ENCODE results near the gene DHX34.
"Not testable (repeated sequence)": the region's sequence is repeated elsewhere in the genome, so short reads cannot be mapped to it uniquely, and the experiment has no call there.

DHX34 gene

GRCh38 chr19:47324502-47324901, 24.6 kb upstream of the DHX34 start:
- DNase-seq, result no peak

DNA sequence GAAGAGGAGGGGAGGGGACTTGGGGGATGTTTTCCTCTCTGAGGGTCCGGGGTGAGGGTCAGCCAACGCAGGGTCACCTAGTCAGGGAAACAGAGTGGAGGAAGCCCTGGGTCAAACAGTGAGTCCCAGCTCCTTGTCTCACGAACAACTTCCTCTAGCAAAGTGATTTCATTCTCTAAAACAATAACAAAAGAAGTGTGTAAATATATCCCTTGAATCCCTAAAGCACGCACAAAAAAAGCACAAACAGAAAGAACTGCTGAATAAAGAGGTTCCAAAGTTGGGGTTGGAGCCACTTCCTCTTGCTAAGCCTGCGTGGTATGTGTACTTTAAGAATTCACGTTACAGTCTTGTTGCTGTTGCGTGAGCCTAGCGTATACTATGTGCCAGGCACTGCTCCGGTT, 18.6 kb upstream of the DHX34 start:
- DNase-seq, result no peak

- DNase-seq, result no peak
Observed at GRCh38 chr19:47331490-47331889, 17.6 kb upstream of the DHX34 start.

DNA sequence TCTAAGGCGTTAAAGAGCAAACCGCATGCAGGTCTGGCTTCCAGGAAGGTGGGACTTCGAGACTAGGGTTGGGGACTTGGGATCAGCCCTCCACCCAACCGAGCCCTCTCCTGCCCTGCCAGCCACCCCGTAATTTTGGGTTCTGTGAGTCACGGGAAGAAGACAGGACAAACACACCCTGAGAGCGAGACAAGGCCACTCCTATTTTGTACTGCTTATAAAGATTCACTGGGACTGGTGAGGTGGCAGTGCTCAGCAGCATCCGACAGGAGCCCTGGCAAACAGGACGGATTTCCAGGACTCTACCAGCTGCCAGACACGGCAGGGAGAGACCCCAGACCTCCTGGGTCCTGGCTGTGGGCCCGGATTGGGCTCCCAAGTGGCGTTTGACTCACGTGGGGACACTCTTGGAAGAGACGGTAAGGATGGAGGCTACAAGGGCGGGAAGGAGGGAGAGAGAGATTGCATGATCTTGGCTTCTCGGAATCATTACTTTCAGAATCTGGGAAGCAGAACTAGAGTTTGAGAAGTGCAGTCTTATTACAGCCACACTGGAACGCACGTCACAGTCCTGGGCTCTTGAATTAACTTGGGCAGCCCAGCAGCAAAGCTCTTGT, 17.1 kb upstream of the DHX34 start, which contains the start of gene C5AR2:
C5AR2 (plus strand) TSS at position 245 of the 617 bp plus-strand sequence. CDS start 8,625 bp downstream, outside the sequence.
- no peak for DNase-seq

GRCh38 chr19:47336765-47337718, 12.1 kb upstream of the DHX34 start:
- not testable (repeated sequence) for DNase-seq

DNA sequence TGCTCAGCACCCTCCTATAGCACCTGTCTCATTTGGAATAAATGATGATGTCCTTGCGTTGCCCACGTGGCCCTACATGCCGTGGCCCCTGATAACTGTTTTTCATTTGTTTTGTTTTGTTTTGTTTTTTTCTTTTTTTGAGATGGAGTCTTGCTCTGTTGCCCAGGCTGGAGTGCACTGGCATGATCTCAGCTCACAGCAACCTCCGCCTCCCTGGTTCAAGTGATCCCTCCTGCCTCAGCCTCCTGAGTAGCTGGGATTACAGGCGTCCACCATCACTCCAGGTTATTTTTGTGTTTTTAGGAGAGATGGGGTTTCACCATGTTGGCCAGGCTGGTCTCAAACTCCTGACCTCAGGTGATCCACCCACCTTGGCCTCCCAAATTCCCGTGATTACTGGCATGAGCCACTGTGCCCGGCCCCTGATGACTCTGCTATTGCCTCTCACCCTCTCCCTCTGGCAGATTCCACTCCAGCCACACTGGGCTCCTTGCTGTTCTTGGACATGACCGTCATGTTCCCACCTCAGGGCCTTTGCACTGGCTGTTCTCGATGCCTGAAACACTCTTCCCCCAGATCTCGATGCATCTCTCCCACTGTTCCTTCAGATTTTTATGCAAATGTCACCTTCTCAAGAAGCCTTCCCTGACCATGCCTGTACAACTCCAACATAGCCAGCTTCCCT, 9.8 kb upstream of the DHX34 start:
- DNase-seq, result no peak

DNA sequence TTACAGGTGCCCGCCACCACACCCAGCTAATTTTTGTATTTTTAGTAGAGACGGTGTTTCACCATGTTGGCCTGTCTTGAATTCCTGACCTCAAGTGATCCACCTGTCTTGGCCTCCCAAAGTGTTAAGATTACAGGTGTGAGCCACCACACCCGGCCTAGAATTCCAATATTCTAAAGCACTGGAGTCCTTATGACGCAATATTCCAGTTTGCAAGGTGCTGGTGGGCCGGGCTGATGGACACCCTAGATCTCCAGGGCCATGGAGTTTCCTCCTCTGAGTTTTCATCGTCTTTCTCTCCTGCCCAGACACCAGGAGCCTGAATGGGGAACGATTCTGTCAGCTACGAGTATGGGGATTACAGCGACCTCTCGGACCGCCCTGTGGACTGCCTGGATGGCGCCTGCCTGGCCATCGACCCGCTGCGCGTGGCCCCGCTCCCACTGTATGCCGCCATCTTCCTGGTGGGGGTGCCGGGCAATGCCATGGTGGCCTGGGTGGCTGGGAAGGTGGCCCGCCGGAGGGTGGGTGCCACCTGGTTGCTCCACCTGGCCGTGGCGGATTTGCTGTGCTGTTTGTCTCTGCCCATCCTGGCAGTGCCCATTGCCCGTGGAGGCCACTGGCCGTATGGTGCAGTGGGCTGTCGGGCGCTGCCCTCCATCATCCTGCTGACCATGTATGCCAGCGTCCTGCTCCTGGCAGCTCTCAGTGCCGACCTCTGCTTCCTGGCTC, 8.5 kb upstream of the DHX34 start:
- no peak for DNase-seq

DNA sequence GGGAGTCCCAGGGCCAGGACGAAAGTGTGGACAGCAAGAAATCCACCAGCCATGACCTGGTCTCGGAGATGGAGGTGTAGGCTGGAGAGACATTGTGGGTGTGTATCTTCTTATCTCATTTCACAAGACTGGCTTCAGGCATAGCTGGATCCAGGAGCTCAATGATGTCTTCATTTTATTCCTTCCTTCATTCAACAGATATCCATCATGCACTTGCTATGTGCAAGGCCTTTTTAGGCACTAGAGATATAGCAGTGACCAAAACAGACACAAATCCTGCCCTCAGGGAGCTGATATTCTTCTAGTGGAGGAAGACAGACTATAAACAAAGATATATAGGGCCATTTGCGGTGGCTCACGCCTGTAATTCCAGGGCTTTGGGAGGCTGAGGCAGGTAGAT, 7.4 kb upstream of the DHX34 start:
- no peak for DNase-seq

GRCh38 chr19:47343194-47343802, 5.8 kb upstream of the DHX34 start:
- DNase-seq, result no peak

- no peak for DNase-seq
Observed at GRCh38 chr19:47344425-47344824, 4.7 kb upstream of the DHX34 start.

- not testable (repeated sequence) for DNase-seq
Observed at GRCh38 chr19:47346024-47346423, 3.1 kb upstream of the DHX34 start.

GRCh38 chr19:47350630-47351029, 1.5 kb downstream of the DHX34 start:
- DNase-seq, result no peak

GRCh38 chr19:47351548-47351947, 2.4 kb downstream of the DHX34 start:
- DNase-seq, result no peak

- DNase-seq, result no peak
Observed at GRCh38 chr19:47352095-47352494, 3.0 kb downstream of the DHX34 start.

DNA sequence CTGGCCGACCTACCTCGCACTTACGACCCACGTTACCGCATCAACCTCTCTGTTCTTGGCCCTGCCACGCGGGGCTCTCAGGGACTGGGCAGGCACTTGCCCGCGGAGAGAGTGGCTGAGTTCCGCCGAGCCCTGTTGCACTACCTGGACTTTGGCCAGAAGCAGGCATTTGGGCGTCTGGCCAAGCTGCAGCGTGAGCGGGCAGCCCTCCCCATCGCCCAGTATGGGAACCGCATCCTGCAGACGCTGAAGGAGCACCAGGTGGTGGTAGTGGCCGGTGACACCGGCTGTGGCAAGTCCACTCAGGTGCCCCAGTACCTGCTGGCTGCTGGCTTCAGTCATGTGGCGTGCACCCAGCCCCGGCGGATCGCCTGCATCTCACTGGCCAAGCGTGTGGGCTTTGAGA, 4.2 kb downstream of the DHX34 start:
- no peak for DNase-seq

- no peak for DNase-seq
Observed at GRCh38 chr19:47356900-47357299, 7.8 kb downstream of the DHX34 start.

DNA sequence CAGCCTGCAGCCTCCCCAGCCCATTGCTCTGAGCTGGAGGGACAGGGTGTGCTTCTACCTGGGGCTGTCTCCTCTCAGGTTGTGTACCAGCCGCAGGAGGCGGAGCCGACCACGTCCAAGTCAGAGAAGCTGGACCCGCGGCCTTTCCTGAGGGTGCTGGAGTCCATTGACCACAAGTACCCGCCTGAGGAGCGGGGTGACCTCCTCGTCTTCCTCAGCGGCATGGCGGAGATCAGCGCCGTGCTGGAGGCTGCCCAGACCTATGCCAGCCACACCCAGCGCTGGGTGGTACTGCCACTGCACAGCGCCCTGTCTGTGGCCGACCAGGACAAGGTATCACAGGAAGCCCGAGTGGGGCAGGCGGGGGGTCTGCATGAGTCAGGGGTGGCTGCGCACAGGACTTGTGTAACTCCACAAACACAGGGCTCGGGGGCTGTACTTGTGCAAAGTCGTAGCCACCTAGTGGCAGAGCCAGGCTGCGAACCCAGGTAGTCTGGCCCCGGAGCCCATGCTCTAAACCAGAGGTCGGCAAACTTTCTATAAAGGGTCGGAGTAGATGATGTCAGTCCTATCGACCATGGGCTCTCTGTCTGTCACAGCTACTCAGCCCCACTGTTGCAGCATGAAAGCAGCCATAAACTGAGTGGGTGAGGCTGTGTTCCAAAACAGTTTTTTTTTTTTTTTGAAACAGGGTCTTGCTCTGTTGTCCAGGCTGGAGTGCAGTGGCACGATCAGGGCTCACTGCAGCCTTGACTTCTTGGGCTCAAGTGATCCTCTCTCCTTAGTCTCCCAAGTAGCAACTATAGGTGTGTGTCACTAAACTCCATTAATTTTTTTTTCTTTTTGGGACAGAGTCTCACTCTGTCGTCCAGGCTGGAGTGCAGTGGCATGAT, 8.9 kb downstream of the DHX34 start:
- DNase-seq, result no peak

- DNase-seq, result no peak
Observed at GRCh38 chr19:47358936-47359335, 9.8 kb downstream of the DHX34 start.

- DNase-seq, result no peak
Observed at GRCh38 chr19:47362321-47362720, 13.2 kb downstream of the DHX34 start.

- no peak for DNase-seq
Observed at GRCh38 chr19:47363758-47364531, 14.8 kb downstream of the DHX34 start.

All from activated CD8-positive, alpha-beta memory T cell treated with anti-CD3 and anti-CD28 coated beads for 24 hours (primary cell).